Parathyroid adenoma (tissue), 2 donors: Measurements from ENCODE around the gene HAGHL.

Source experiments
- H2AFZ ChIP-seq: fragments of 300-600 bp; sonication (generic); one replicate; pipeline ENCODE4 v1.7.0; 2017; ENCODE audit warnings: antibody characterized with exemption, mild to moderate bottlenecking
- H3K27ac ChIP-seq: fragments of 300-600 bp; sonication (generic); one replicate; pipeline ENCODE4 v1.7.0; 2017
- H3K27me3 ChIP-seq: fragments of 300-600 bp; sonication (generic); one replicate; pipeline ENCODE4 v1.7.0; 2017; ENCODE audit warnings: low read length; ENCODE audit not compliant: control insufficient read depth, insufficient read depth
- H3K36me3 ChIP-seq: fragments of 300-600 bp; sonication (generic); one replicate; pipeline ENCODE4 v1.7.0; 2017; ENCODE audit warnings: low read length; ENCODE audit not compliant: control insufficient read depth, insufficient read depth
- H3K4me1 ChIP-seq: fragments of 300-600 bp; sonication (generic); one replicate; pipeline ENCODE4 v1.7.0; 2017; ENCODE audit warnings: control low read depth
- H3K4me2 ChIP-seq: fragments of 300-600 bp; sonication (generic); one replicate; pipeline ENCODE4 v1.7.0; 2017; ENCODE audit warnings: low read length
- H3K4me3 ChIP-seq: fragments of 300-600 bp; sonication (generic); one replicate; pipeline ENCODE4 v1.7.0; 2017; ENCODE audit warnings: low read depth, low read length
- H3K79me2 ChIP-seq: fragments of 300-600 bp; sonication (generic); one replicate; pipeline ENCODE4 v1.7.0; 2017; ENCODE audit warnings: control low read depth
- H3K9ac ChIP-seq: fragments of 300-600 bp; sonication (generic); one replicate; pipeline ENCODE4 v1.7.0; 2017; ENCODE audit warnings: mild to moderate bottlenecking
- H3K9me3 ChIP-seq: fragments of 300-600 bp; sonication (generic); one replicate; pipeline ENCODE4 v1.7.0; 2017; ENCODE audit warnings: low read length; ENCODE audit not compliant: control insufficient read depth
- CTCF ChIP-seq: fragments of 300-600 bp; sonication (generic); IDR thresholded peaks from one replicate; pipeline ENCODE4 v1.7.0; 2017; ENCODE audit warnings: antibody characterized with exemption, mild to moderate bottlenecking
- donor health status: primary hyperparathyroidism.

HAGHL gene

GRCh38 chr16:778909-779527 lies 52.1 kb downstream of the HAGHL start:
- no peaks in the 10 kb centered on the region for H3K9me3 ChIP-seq
- no peak overlapping the region for H3K4me3 ChIP-seq
- no peaks in the 10 kb centered on the region for H3K27me3 ChIP-seq
- no peaks in the 10 kb centered on the region for H3K36me3 ChIP-seq
- H3K4me2 ChIP-seq = no peak overlapping the region
- H2AFZ ChIP-seq = no peak overlapping the region
- TF ChIP-seq CTCF = no peak
- H3K4me1 ChIP-seq = no peaks in the 10 kb centered on the region
- no peak overlapping the region for H3K27ac ChIP-seq
- H3K79me2 ChIP-seq = no peaks in the 10 kb centered on the region
- no peak overlapping the region for H3K9ac ChIP-seq
